ENCODE data around the gene ZDHHC7. TPM values are rescaled to one million over a fixed set of nuclear protein-coding genes. Genes with fewer than 3 reads are reported as not detected.
"Not testable (repeated sequence)": the region's sequence is repeated elsewhere in the genome, so short reads cannot be mapped to it uniquely, and the experiment has no call there.

ZDHHC7 gene
- total RNA-seq: 43.7 TPM
- long read RNA-seq, transcript ZDHHC7-201 (8 exons, 3,442 nt): major isoform, 40 of 71 reads
- long read RNA-seq, transcript ZDHHC7-205 (5 exons, 582 nt): minor isoform, 8 of 71 reads
- long read RNA-seq, partial matches to known transcripts: 8 of 71 reads
- long read RNA-seq, other reads (novel, unspliced or antisense): 12 of 71 reads

- intact Hi-C loops (cut with DNase I): loop anchor here (2.0 kb wide), 1 partner anchor 16 kb away; the partner anchor contains the start of gene KIAA0513
Observed at GRCh38 chr16:85010931-85011845, at the start of gene ZDHHC7. ZDHHC7 (minus strand) TSS chr16:85011535; CDS start chr16:84990618, 20,917 bp downstream.

GRCh38 chr16:85058909-85059308 is 47.6 kb upstream of the ZDHHC7 start:
- intact Hi-C loops (cut with DNase I): no loop called here
- no peak for DNase-seq (ENCODE audit: low spot score)

More at GRCh38 chr16:85010931-85011845, at the start of gene ZDHHC7:
- peak; percentile 94 for DNase-seq (ENCODE audit: low spot score)

GRCh38 chr16:85057948-85058347 is 46.6 kb upstream of the ZDHHC7 start:
- intact Hi-C loops (cut with DNase I): no loop called here

GRCh38 chr16:85057212-85057889 is 46.0 kb upstream of the ZDHHC7 start:
- DNase-seq (ENCODE audit: low spot score): no peak
- intact Hi-C loops (cut with DNase I): no loop called here

More at GRCh38 chr16:85057948-85058347, 46.6 kb upstream of the ZDHHC7 start:
- DNase-seq (ENCODE audit: low spot score): no peak

- intact Hi-C loops (cut with DNase I): no loop called here
- DNase-seq (ENCODE audit: low spot score): no peak
Observed at GRCh38 chr16:85056211-85056748, 44.9 kb upstream of the ZDHHC7 start.

GRCh38 chr16:85055493-85056210 is 44.3 kb upstream of the ZDHHC7 start:
- intact Hi-C loops (cut with DNase I): no loop called here
- peak; percentile 82 for DNase-seq (ENCODE audit: low spot score)

- no peak for DNase-seq (ENCODE audit: low spot score)
- intact Hi-C loops (cut with DNase I): no loop called here
Observed at GRCh38 chr16:85054948-85055492, 43.7 kb upstream of the ZDHHC7 start.

GRCh38 chr16:85054321-85054720 is 43.0 kb upstream of the ZDHHC7 start:
- intact Hi-C loops (cut with DNase I); DNase-seq (ENCODE audit: low spot score): not testable (repeated sequence)

GRCh38 chr16:85052536-85052935 is 41.2 kb upstream of the ZDHHC7 start:
- no peak for DNase-seq (ENCODE audit: low spot score)
- intact Hi-C loops (cut with DNase I): no loop called here

GRCh38 chr16:85051683-85052082 is 40.3 kb upstream of the ZDHHC7 start:
- no peak for DNase-seq (ENCODE audit: low spot score)
- intact Hi-C loops (cut with DNase I): no loop called here

GRCh38 chr16:85051067-85051581 is 39.8 kb upstream of the ZDHHC7 start:
- DNase-seq (ENCODE audit: low spot score): no peak
- intact Hi-C loops (cut with DNase I): no loop called here

- no peak for DNase-seq (ENCODE audit: low spot score)
- intact Hi-C loops (cut with DNase I): no loop called here
Observed at GRCh38 chr16:85049706-85050305, 38.5 kb upstream of the ZDHHC7 start.

GRCh38 chr16:85048921-85049562 is 37.7 kb upstream of the ZDHHC7 start:
- intact Hi-C loops (cut with DNase I): no loop called here
- no peak for DNase-seq (ENCODE audit: low spot score)

GRCh38 chr16:85047867-85048455 is 36.6 kb upstream of the ZDHHC7 start:
- DNase-seq (ENCODE audit: low spot score): no peak
- intact Hi-C loops (cut with DNase I): no loop called here

- intact Hi-C loops (cut with DNase I): no loop called here
- DNase-seq (ENCODE audit: low spot score): no peak
Observed at GRCh38 chr16:85046931-85047866, 35.9 kb upstream of the ZDHHC7 start.

GRCh38 chr16:85046472-85046916 is 35.2 kb upstream of the ZDHHC7 start:
- intact Hi-C loops (cut with DNase I): no loop called here
- DNase-seq (ENCODE audit: low spot score): no peak

All from cardiac septum (tissue), 1 donor.